SW480 (cell line): ENCODE results near the gene HS3ST5.

Source experiments
- DNase-seq: peaks from one replicate; pipeline ENCODE4 v3.0.0-alpha.2; 2016; ENCODE audit warnings: low spot score

HS3ST5 gene, protein sequence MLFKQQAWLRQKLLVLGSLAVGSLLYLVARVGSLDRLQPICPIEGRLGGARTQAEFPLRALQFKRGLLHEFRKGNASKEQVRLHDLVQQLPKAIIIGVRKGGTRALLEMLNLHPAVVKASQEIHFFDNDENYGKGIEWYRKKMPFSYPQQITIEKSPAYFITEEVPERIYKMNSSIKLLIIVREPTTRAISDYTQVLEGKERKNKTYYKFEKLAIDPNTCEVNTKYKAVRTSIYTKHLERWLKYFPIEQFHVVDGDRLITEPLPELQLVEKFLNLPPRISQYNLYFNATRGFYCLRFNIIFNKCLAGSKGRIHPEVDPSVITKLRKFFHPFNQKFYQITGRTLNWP

DNA sequence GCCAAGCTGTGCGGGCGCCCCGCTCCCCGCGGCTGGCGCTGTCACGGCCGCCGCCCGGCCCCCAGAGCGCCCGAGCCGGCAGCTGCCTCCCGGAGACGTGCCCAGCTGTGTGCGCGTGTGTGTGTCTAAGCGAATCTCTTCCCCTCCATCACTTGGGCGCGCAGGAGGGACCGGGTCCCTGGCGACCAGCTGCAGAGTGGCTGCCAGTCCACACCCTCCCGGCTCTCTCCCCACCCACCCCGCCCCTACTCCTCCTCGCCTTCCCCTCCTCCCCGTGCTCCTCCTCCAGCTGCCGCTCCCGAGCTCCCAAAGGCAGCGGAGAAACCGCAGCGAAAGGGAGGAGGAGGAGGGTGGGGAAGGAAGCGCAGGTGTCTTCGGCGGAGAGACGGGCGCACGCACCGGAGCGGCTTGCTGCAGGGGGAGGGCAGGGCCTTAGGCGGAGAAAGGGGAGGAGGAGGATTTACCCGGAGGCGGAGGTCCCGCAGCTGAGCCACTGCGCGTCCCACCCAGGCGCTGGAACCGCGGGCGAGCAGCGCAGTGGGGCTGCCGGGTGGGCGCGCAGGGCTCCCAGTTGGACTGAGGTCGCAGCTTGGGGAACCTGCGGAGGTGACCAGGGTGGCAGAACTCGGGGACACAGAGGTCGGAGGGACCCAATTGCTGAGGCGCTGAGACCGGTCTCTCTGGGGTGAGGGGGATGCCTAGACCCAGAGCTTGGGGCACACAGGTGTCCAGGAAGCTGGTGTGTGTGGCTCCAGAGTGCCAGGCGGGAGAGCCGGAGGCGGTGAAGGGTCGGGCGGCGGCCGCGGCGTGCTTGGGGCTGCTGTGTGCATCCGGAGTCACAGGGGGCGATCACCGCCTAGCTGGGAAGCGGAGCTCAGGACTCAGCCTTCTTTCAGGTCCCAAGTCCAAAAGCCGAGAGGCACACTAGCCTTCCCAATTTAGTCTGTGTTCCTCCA is at the start of gene HS3ST5:
TSS of gene HS3ST5 (minus strand) at position 198 of the 956 bp plus-strand sequence. CDS start 280,178 bp downstream, outside the sequence.
- DNase-seq: peak; percentile 64

DNA sequence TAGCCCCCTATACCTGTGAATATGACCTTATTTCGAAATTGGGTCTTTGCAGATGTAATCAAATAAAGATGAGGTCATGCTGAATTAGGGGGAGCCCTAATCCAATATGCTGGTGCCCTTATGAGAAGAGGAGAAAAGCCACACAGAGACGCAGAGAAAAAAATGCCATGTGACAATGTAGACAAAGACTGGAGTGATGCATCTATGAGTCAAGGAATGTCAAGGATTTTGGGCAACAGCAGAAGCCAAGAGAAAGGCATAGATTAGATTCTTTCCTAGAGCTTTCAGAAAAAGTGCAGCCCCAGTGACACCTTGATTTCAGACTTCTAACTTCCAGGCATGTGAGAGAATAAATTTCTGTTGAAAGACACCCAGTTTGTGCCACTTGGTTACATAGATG is 47.4 kb upstream of the HS3ST5 start:
- no peak for DNase-seq

DNA sequence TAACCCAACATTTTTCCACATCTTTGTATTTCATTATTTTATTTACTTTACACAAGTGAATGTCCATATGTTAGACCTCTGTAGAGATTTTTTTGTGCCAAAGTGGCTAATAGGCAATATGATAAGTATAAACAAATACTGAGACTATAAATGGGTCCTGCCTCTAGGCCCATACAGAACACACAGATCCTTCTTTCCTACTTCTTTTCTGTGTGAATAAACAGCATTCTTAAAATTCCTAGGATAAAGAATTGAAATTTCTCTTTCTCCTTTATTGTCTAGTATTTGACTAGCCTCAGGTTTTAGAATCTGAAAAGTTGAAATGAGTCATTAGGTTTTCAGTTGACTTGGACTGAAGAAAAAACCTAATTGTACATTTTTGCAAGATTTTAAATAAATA is 46.3 kb upstream of the HS3ST5 start:
- DNase-seq: no peak

DNA sequence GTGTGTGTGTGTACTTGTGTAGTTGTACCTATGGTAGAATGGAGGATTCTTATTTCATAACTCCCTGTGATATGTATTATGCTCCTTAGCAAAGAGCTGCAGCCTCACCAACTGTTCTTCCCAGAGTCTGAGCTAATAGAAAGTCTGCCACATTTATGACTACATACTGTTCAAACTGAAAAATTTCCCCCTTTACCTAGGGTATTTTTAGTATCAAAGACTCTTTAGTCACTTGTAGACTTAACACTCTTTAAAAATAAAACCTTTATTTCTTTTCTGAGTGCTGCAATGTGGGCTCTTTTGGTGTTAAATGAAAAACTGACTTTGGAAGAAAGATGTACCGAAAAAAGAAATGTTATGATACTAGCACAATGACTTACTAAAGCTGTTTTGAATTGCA is 39.6 kb upstream of the HS3ST5 start:
- no peak for DNase-seq

DNA sequence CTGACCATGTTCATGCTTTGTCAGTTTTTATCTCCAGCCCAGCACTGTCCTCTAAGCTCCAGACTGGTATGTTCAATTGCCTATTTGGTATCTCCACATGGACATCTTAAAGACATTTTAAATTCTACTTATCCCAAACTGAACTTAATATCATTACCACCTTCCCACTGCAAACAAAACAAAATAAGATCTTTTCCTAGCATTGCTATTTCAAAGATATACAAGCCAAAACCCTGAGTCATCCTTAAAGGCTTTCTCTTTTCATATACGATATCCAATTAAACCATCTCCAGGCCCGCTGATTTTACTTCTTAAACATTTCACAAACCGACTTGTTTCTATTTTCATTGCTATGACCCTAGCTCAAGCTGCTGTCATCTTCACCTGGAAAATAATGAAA is 35.1 kb upstream of the HS3ST5 start:
- no peak for DNase-seq

DNA sequence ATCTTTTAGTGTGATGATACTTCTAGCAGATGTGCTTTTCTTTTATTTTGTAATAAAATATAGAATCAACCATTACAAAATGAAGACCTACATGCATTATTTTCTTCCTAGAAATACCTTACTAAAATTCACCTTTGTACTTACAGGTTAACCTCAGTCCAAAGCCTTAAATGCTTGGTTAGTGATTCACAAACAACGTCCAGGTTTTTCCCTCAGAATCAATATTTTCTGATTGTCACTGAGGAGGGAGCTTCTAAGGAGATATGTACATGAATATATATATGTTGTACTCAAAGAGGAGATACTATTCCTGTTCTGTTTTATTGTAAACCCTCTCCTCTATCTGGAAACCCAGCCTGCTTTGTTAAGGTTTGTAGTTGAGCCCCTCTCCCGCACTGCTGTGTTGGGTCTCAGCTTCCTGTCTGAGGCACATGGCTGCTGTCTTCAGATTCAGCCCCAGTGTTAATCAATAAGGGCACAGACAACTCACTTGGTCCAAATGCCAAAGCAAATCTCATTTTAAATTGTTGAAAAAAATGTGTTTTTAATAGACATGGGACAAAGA is 33.9 kb upstream of the HS3ST5 start:
- DNase-seq: peak; percentile 11

DNA sequence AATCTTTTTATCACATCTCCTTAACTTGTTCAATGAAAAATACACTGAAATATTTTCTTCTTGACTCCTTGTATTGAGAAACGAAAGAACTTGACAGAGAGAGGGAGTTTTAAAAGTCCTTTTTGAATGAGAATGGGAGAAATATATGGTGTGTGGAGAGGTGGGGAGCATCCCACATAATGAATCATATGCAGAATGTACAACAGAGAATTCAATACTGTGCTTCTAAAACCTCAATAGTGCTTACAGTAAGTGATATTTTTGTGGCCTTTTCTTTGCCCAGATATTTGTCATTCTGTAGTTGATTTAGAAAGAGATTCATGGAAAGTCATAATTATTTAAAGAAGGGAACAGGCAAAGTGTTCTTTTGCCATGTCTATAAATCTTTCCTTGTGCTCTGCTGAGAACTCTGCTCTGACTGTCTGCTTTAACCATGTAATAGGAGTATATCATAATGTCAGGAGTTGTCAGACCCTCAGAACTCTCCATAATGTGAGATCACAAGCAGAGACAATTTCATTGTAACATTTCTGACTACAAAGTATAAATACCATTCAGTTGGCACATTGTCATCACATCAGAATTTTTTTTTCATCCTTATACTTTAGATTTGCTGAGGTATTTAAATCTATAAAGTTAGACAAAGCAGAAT is 32.8 kb upstream of the HS3ST5 start:
- DNase-seq: no peak

DNA sequence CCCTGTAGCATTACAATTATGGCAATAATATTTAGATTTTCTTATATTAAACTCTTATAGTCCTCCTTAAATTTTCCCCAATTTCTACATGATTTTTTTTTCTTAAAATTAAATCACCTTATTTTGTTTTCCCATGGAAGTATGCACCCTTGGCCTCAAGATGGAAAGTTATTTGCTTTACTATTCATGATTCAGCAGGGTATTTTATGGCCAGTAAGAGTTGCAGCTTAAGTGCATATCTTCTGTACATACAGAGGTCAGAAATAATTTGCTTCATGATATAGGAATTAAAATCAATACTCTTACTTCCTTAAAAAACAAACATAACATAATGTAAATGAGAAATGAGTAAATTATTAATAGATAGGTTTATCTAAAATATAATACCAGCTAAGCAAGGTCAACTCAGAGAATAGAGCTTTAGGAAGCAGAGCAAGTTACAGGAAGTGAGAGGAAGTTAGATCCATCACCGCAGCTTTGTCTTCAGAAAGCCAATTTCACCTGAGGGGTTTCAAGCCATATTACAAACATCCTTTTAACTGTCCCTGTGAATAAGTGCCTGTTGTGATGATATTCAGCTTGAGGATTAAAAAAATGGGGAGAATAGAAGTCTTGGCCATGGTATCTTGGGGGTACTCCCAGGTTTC is 24.6 kb upstream of the HS3ST5 start:
- no peak for DNase-seq

DNA sequence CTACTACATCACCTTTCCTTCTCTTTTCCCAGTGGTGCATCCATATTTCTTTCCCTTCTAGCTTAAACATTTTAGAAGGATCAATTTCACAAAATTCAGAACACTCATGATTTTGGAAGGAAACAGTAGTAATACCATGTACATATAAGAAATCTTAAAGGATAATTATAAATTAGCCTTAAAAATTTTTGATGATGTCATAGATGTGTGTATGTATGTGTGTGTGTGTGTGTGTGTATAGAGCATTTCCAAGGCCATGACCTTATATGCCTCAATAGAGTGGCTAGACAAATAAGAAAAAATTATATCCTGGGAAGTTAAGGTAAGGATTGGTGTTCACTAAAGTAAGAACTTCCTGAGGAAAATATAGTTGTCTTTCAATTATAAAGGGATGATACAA is 24.1 kb upstream of the HS3ST5 start:
- no peak for DNase-seq

DNA sequence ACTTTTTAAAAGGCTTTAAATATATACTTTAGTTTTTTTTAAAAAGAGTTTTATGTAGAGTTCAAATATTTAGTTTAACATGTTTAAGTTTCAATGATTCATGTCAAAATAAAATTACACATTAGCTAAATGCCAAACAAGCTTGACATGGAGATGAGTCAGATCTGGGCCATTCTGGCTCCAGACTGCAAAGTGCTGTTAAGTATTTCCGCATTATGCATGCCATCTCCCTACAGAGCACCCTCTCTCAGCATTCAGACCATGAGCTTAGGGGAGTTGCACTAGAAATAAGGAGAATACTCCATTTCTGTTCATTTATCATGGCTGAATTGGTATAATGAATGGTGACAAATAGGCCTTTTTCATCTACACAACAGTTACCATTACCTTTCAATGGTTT is 21.5 kb upstream of the HS3ST5 start:
- no peak for DNase-seq

DNA sequence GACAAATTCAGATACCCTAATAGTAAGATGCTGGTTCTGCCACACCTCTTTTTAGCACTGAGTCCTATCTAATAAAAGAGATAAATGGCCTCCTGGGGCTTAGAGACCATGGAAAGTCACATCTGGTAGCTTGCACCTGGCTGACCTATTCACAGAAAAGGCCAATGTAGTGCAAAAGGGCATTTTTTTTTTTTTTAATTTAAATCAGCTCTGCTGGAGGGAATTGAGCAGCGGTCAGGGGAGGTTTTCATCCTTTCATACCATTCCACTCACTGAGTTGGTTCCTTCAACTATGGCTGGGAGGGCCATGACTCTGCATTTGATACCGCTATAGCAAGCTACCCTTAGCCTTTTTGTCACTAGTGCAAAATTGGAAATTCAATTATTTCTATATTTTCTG is 20.1 kb upstream of the HS3ST5 start:
- DNase-seq: no peak

DNA sequence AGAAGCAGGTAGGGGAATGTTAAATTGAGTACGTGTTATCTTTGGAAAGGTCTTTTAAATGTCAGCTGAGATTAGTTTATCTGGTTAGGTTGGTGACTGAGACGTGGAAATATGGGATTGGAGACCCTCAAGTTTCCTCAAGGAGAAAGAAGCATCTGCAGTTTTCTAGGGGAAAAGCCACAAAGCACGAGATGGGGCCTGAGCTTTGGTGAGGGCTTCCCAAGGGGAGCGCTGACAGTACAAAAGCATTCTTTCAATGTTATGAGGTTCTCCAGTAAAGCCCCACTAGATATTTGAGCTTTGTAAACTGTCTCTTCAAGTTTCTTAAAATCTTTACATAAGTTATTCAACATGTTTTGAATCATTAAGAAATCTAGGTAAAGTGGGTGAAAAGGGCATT is 19.6 kb upstream of the HS3ST5 start:
- no peak for DNase-seq

DNA sequence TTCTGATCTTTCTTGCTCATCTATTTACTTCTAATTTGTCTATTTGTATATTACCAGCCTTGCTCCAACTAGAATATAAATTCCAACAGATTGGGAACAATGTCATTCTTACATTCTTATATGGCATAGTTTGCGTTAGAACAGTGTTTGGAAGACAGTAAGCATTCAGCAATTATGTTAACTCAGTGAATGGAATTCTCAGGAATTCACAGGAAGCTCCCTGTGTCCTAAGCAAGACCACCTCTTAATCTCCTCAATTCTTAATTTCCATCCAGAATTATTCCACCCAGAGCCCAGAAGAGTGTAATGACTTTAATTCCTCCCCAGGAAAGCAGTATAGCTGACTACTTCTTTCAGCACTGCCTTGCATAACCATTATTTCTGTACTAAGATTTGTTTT is 18.2 kb upstream of the HS3ST5 start:
- DNase-seq: no peak

DNA sequence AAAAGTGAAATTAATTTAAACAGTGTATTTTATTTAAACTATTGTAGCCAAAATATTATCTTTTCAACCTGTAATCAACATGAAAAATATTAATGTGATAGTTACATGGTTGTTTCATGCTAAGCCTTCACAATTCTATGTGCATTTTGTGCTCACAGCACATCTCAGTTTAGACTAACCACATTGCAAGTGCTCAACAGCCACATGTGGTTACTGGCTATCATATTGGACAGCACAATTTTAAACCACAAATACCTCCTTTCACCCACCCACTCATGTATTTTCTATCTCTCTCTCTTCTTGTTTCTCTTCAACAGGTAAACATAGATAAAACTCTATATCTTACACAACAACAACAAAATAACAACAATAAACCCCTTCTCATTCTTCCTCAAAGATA is 12.5 kb upstream of the HS3ST5 start:
- no peak for DNase-seq

DNA sequence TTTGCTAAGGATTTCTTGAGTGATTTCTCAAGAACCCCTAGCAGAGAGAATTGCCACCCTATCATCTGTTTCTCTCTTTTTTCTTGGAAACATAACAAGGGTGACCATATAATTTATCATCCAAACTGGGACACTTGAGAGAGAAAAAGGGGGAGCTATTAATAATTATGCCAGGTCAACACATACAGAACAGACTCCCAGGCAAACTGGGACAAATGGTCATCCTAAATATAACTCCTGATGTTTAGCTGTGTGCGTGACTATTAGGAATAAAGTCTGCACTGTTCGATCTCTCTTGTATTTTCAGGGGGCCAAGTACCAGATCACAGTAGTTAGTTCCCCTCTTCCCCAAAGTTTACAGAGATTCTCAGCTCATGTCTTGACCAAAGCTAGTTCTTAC is 11.7 kb upstream of the HS3ST5 start:
- DNase-seq: no peak

DNA sequence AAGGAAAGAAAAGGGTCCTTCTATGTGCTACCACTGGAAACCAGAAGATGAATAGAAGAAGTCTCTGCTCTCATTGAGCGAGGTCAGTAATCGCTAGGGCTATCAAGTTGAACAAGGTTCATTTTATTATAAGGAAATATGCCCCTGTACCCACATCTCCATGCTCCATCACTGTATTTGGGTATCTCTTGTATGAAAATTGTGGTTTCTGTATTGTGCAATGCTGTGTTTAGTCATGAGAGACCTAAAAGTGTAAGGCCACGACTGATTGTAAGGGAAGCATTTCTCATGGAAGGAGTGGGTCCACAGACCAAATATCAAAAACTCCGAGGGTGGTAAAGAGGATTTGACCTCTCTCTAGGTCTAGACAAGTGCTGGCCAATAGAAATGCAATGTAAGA is 3.6 kb upstream of the HS3ST5 start:
- no peak for DNase-seq

DNA sequence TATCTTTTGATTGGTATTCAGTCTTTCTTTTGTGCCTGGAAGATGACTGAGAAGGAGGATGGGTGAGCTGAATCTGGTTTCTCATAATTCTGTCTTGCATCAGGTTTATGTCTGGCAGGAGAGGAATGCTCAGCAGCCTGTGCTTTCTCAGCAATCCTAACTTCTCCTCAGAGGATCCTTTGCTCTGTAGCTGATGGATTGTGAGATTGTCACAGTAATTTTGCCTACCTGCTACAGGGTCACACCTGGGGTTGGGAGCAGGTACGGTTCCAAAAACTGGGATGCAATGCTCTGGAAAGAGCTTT is 2.1 kb upstream of the HS3ST5 start:
- no peak for DNase-seq

DNA sequence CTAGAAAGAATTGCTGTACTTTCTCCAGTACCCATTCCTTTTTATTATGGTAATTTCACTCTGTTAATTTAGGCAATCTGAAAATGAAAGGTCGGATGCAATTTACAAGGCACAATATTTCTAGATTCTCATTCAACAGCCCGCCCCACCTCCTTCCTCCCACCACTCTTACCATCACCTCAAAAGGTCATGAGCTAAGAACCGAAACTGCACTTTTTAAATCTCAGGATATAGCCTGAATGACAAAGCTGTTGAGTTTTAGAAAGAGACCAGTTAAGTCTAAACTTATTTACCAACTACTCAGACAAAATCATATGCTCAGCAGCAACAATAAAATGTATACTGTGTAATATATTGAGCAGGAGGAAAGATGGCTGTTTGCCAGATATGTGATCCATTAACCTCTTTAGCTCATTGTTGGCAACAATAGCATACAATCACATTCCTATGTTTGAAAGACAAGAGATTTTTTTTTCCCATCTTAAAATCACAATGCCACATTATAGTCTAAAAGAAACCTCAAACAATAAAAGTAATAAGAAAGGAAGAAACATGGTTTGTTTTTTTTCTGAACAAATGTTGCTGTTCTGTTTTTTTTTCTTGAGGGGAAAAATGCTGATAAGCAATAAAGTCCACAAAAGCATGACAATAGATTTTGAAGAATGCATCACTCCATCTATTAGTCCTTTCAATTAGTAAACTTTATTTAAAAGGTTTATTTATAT is 1.6 kb upstream of the HS3ST5 start:
- DNase-seq: no peak

DNA sequence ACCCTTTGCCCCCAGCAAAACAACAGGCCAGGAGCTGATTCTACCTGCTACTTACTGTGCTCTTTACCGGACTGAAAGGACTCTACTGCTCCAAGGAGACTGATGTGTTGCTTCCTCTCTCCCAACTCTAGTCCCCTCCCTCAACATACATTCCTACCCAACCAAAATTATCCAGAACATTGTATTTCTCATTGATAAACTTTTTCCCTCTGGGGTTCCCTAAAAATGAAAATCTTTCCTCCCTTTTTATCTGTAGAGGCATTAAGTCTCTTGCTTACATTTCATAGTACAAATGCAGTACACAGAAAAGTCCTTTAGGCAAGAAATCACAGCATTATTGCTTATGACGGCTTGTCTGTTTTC is 940 bp upstream of the HS3ST5 start:
- no peak for DNase-seq

DNA sequence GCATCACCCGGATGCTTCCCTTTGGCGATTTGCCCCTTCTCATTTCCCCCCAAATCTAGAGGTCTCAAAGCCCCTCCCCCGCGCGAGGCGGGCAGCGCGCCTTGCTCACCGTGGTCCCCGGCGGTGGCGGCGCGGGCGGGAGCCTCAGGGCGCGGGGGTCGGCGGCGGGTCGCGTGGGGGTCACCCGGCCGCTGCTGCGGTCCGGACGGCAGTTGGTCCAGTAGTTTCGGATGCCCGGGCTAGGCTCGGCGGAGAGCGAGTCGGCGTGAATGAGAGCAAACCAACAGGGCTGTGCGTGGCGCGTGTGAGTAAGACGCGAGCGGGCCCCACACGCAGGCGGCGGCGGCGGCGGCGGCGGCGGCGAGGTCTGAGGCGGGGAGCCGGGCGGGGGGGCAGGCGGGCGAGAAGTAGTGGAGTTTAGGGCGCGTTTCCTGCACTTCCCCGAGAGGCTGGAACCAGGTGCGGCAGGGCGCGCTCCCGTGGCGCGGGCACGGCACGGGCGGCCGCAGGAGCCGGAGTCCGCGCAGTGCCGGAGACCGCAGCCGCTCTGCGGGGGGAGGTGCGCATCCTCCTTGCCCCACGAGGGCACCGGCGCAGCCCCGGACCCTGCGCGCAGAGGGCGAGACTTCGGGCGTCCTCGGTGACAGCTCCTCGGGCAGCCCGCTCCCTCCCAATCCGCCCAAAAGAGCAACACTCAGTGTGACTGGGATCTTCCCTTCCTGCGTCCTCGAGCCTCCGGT is 567 bp downstream of the HS3ST5 start:
- DNase-seq: peak; percentile 4

DNA sequence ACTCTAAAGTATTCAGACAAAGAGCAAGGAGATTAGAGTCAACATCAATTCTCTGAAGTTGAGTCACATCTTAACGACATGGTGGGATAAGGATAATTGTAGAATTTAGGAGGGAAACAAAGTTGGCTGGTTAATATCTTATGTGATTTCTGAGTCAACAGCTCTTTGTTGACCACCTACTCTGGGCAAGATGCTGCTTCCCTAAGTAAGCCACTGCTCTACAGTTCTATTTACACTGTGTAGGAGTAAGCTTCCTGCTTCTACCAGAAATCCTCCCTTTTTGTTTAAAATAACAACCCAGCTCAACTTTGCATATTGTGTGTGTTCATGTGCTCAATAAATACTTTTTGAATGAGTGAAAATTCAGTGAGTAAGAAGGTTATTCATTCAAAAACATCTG is 3.1 kb downstream of the HS3ST5 start:
- no peak for DNase-seq
